Colonic mucosa (tissue), 4 donors: ENCODE results near the gene CEP131. TPM values are rescaled to one million over a fixed set of nuclear protein-coding genes. Genes with fewer than 3 reads are reported as not detected.

Source experiments
- DNase-seq: peaks from one replicate; pipeline ENCODE4 v3.0.0-alpha.2; 2020
- H3K27ac ChIP-seq: fragments of 200-600 bp; one replicate; pipeline ENCODE4 v1.8.0; 2021
- H3K27me3 ChIP-seq: fragments of 200-600 bp; one replicate; pipeline ENCODE4 v1.8.0; 2021
- H3K36me3 ChIP-seq: fragments of 200-600 bp; one replicate; pipeline ENCODE4 v1.8.0; 2021
- H3K4me1 ChIP-seq: fragments of 200-600 bp; one replicate; pipeline ENCODE4 v1.8.0; 2021; ENCODE audit warnings: mild to moderate bottlenecking
- H3K4me3 ChIP-seq: fragments of 200-600 bp; one replicate; pipeline ENCODE4 v1.8.0; 2021
- H3K9ac ChIP-seq, 2 donors: one replicate each; pipeline ENCODE4 v1.7.0; 2013; ENCODE audit warnings: control low read depth in 2 of 2, low read depth in 2 of 2, low read length in 2 of 2
- H3K9me3 ChIP-seq: fragments of 200-600 bp; one replicate; pipeline ENCODE4 v1.8.0; 2021
- intact Hi-C: fragments of 100-400 bp; cut with DNase I; formaldehyde crosslinking; loops from one replicate; pipeline ENCODE4 v1.14.1; 2022
- total RNA-seq, 2 donors: library from RNA; stranded (reverse); fragmentation: NEBNext Ultra II Directional in 1 of 2; extraction: Animal tissue kit (Norgen Biotek cat#: 25700) in 1 of 2; gene quantifications; one replicate each; pipeline ENCODE4 v1.2.1, GENCODE V29; 2021
- TF ChIP-seq, protein P1 (sequence below): fragments of 200-600 bp; IDR thresholded peaks from one replicate; pipeline ENCODE4 v1.8.0; 2022; ENCODE audit warnings: antibody characterized with exemption, mild to moderate bottlenecking
- donor health status: healthy.
- donor health status: DM: no; HTN: no; CAD: no.
- donor health status: DM: no; HTN: no; CAD: no.

Gene CEP131
- total RNA-seq, 2 donors from 2014 or later, result 4.3 to 15.0 TPM

DNA sequence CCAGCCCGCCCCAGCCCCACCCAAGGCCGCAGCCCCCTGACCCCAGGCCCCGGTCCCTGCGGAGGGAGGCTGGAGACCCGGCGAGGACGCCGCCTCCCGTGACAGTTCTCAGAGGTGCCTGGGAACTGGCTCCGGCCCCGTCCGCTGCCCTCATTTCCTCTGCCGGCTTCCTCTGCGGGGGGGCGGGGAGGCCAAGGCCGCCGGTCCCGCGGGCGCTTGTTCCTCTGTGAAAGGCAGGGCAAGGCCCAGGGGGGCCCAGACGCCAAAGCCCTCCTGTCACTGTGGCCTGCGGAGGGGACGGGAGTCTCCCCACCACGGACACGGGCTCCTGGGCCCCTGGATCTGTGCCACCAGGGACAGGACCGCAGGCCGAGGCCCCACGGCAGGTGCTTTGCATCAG lies 62.5 kb downstream of the CEP131 start:
- Histone ChIP-seq H3K4me1 (no peaks in the 10 kb centered on the region), H3K4me3 (peak overlapping the region; percentile 5), H3K27ac (no peak overlapping the region), H3K9ac (no peak overlapping the region), H3K27me3 (peaks cover 13% of the 10 kb centered on the region), H3K36me3 (no peaks in the 10 kb centered on the region), H3K9me3 (no peaks in the 10 kb centered on the region)
- intact Hi-C loops, result no loop called here
- no peak for DNase-seq
- TF ChIP-seq, protein P1, sequence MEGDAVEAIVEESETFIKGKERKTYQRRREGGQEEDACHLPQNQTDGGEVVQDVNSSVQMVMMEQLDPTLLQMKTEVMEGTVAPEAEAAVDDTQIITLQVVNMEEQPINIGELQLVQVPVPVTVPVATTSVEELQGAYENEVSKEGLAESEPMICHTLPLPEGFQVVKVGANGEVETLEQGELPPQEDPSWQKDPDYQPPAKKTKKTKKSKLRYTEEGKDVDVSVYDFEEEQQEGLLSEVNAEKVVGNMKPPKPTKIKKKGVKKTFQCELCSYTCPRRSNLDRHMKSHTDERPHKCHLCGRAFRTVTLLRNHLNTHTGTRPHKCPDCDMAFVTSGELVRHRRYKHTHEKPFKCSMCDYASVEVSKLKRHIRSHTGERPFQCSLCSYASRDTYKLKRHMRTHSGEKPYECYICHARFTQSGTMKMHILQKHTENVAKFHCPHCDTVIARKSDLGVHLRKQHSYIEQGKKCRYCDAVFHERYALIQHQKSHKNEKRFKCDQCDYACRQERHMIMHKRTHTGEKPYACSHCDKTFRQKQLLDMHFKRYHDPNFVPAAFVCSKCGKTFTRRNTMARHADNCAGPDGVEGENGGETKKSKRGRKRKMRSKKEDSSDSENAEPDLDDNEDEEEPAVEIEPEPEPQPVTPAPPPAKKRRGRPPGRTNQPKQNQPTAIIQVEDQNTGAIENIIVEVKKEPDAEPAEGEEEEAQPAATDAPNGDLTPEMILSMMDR, result no peak

DNA sequence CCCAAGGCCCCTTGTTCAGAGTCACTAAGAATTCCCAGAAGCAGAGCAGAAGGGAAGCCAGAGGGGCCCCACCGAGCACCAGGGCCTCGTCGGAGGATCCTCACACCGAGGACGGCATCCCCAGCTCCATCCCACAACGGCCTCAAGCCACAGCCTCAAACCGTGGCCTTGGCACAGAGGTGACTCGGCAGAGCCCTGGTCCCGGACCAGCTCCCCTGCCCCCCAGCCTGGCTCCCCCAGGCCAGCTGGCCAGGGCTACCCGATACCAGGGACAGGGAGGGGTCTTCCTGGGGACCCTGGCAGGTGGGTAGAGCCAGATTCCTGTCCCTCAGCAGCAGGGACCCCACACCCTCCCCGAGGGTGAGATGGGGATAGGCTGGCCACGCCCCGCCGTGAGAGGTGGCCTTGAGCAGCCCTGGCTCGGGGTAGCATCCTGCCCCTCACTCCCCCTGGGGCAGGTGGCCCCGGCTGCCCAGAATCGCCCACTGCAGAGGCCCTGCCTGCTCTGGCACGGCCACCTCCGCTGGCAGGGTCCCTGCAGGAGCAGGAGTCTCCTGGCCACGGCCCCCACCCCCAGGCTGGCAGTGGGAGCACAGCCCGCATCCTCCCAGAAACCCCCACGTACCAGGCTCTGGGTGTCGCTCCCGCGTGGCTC lies 63.0 kb downstream of the CEP131 start:
- intact Hi-C loops, result no loop called here
- no peak overlapping the region for H3K9ac ChIP-seq
- H3K4me1 ChIP-seq, result no peaks in the 10 kb centered on the region
- DNase-seq, result no peak
- H3K27me3 ChIP-seq, result peaks cover 7% of the 10 kb centered on the region
- peak overlapping the region; percentile 5 for H3K4me3 ChIP-seq
- no peak overlapping the region for H3K27ac ChIP-seq
- no peaks in the 10 kb centered on the region for H3K36me3 ChIP-seq
- H3K9me3 ChIP-seq, result no peaks in the 10 kb centered on the region
- TF ChIP-seq, protein P1, result no peak

DNA sequence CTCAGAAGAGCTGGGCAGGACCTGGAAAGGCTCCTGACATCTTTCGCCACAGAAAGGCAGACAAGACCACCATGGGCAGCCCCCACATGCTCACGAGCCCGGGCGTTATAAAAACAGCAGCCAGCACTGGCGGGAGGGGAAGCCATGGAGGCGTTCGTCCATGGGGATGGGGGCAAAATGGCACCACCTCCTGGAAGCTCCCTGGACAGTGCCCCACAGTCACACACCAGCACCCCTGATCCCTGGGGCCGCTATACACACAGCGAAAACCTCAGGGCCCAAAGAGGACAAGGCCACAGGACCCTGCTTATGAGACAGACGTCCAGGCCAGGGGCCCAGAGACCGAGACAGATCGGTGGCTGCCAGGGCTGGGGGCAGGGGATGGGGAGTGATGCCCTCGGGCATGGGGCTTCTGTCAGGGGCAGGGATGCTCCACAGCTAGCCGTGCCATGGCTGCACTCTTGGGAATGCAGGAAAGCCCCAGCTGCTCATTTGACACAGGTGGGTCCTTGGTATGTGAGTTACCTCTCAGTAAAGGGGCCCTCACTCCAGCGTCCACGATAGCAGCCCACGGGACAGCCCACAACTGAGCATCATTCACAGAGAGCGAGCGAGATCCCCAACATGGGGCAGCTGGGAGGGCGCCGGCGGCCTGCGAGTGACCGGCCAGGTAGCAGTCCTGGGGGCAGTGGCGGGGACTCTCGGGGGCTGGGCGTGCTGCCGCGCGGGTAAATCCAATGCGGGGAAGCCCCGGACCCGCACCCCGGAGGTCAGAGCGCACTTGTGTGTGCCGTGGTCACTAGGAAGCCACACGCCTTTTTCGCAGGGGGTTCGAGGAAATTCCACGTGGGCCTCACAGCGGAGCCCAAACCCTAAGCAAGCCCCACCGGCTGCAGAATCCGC lies 63.8 kb downstream of the CEP131 start:
- TF ChIP-seq, protein P1, result no peak
- Histone ChIP-seq H3K27ac (no peak overlapping the region), H3K9ac (no peak overlapping the region), H3K36me3 (no peaks in the 10 kb centered on the region), H3K27me3 (peaks cover 3% of the 10 kb centered on the region), H3K4me1 (no peaks in the 10 kb centered on the region), H3K9me3 (no peaks in the 10 kb centered on the region), H3K4me3 (no peak overlapping the region)
- intact Hi-C loops, result no loop called here
- no peak for DNase-seq

DNA sequence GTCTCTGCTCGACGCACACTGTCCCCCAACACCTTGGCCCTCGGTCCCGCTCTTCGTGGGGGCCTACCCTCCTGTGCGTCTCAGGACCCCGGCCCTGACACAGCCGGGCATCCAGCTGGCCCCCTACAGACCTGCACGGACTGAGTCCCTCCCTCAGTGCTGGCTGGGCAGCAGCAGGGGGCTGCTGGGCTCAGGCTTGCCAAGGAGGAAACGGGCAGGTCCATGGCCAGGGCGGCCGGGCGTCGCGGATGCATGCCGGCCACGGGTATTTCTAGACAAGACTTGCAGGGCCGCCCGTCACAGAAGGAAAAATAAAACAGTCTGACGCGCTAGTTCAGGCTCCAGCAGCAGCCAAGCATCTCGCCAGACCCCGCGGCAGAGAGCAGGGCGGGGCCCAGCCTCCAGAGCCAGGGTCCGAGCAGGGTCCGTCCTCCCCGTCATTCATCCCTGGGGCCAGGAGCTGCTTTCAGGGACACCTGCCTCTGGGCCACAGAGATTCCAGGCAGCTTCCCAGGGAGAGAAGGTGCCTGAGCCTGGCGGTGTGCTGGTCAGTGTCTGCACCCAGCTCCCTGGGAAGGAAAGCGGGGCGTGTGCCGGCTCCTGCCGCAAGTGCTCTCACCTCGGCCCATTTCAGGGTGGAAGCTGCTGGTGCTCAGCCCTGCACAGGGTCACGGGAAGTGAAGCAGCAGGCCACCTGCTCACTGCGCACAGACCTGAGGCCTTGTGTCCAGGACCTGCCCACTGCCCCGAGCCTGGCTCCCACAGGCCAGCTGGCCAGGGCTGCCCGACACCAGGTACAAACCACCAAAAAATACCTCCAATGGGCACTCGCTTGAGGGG lies 64.7 kb downstream of the CEP131 start:
- Histone ChIP-seq H3K27ac (no peak overlapping the region), H3K9ac (no peak overlapping the region), H3K9me3 (no peaks in the 10 kb centered on the region), H3K4me3 (no peak overlapping the region), H3K27me3 (peaks cover 3% of the 10 kb centered on the region), H3K36me3 (no peaks in the 10 kb centered on the region), H3K4me1 (no peaks in the 10 kb centered on the region)
- TF ChIP-seq, protein P1, result no peak
- DNase-seq, result no peak
- intact Hi-C loops, result no loop called here
